NOMO-1 treated with dmso at 0.1 percent for 144 hours (cell line): Measurements from ENCODE around the gene CAPN11.
"Not testable (repeated sequence)": the region's sequence is repeated elsewhere in the genome, so short reads cannot be mapped to it uniquely, and the experiment has no call there.

Experiments
- DNase-seq: peaks from one replicate; lab custom pipeline; 2025; ENCODE audit not compliant: unreplicated experiment; lab: John Stamatoyannopoulos, UW

The CAPN11 gene

GRCh38 chr6:44179648-44180047, 21.0 kb downstream of the CAPN11 start:
- no peak for DNase-seq

DNA sequence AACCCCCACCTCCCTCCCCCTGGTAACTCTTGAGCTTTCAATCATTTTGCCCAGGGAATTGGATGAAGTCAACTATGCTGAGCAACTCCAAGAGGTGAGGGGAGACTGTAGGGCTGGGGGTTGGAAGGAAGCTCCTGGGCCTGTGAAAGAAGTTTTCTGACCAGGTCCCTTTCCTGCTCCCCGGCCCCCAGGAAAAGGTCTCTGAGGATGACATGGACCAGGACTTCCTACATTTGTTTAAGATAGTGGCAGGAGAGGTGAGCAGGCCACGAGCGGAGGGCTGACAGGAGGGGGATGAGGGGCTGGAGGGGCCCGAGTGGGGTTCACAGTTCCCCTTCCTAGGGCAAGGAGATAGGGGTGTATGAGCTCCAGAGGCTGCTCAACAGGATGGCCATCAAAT, 21.8 kb downstream of the CAPN11 start:
- no peak for DNase-seq

- DNase-seq: no peak
Observed at GRCh38 chr6:44180886-44181285, 22.3 kb downstream of the CAPN11 start.

- not testable (repeated sequence) for DNase-seq
Observed at GRCh38 chr6:44181784-44182183, 23.2 kb downstream of the CAPN11 start.

DNA sequence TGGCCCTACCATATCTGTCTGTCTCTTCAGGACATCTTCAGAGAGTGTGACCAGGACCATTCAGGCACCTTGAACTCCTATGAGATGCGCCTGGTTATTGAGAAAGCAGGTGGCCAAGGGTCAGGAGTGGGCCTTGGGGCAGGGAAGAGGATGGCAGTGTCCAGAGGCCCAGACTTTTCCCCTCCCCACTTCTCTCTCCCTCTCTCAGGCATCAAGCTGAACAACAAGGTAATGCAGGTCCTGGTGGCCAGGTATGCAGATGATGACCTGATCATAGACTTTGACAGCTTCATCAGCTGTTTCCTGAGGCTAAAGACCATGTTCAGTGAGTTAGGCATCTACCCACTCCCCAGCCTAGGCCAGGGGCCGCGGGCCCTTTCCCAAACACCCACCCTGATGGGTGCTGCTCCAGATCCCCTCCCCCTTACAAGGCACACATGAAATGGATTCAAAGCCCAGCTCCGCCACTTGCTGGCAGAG, 24.3 kb downstream of the CAPN11 start:
- DNase-seq: no peak

DNA sequence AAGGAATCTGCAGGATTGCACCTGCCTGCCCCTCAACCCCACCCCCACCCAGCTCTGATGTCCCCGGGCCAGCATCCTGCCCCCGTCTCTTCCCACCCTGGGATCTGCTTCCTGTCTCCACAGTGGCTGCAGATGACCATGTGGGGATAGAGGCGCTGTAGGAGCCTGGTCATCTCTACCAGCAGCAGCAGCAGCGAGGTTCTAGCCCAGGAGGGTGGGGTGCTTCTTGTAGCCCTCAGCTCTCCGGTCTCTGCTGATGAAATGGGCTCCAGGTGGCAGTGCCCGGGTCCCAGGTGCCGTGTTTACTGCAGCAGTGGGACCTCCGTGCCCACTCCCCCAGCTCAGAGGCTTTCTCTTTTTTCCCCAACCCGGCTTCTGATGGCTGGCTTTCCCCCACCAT, 25.2 kb downstream of the CAPN11 start:
- DNase-seq: no peak

DNA sequence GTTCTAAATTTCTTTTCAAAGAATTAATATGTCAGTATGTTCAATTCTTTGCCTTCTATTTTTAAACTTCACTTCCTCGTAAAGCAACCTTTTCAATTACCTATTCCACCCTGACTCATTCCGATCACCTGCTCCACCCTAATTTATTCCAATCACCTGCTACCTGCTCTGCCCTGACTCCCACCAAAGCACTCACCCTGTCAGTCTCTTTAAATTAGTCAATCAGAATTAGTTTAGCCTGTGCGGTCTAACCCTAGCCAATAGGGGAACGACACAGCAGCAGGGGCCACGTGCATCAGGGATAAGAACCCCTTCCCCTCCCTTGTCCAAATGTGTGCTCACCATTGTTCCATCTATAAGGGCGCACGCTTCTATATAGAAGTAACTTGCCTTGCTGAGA, 26.7 kb downstream of the CAPN11 start:
- DNase-seq: not testable (repeated sequence)

GRCh38 chr6:44185953-44186634, 27.5 kb downstream of the CAPN11 start:
- no peak for DNase-seq

- no peak for DNase-seq
Observed at GRCh38 chr6:44186635-44187025, 28.0 kb downstream of the CAPN11 start.

- DNase-seq: no peak
Observed at GRCh38 chr6:44188819-44189218, 30.2 kb downstream of the CAPN11 start.

DNA sequence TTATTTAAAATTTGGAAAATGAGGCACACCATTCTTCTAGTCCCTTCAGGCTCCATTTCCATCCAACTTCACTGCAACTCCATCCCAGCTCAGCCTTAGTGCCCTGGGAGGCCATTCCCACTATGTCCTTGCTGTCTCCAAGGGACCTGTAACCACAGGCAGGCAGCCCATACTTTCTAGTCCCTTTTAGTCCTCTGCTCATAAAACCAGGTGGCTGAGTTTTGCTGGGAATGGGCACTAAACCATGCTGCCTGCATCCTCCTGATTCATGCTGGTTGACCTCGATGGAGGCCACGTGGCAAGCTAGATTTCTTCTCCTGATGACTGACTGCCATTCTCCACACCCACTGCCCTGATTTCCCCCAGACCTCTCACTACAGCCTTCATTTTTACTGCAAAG, 30.6 kb downstream of the CAPN11 start:
- DNase-seq: no peak

DNA sequence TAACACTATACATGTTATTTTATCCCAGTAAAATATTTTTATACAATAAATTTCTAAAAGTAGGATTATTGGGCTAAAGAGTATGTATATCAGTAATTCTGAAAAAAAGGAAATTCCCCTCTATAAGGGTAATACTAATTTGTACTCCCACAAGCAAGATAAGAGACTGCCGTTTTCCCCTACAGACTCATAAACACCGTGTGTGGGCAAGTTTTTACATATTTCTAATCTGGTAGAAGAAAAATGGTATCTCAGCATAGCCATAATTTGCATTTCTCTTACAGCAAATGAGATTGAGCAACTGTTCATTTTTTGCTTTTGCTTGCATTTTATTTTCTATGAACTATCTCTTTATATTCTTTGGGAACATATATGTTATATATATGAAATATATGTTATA, 32.1 kb downstream of the CAPN11 start:
- no peak for DNase-seq

GRCh38 chr6:44192428-44193041, 33.9 kb downstream of the CAPN11 start:
- DNase-seq: no peak

DNA sequence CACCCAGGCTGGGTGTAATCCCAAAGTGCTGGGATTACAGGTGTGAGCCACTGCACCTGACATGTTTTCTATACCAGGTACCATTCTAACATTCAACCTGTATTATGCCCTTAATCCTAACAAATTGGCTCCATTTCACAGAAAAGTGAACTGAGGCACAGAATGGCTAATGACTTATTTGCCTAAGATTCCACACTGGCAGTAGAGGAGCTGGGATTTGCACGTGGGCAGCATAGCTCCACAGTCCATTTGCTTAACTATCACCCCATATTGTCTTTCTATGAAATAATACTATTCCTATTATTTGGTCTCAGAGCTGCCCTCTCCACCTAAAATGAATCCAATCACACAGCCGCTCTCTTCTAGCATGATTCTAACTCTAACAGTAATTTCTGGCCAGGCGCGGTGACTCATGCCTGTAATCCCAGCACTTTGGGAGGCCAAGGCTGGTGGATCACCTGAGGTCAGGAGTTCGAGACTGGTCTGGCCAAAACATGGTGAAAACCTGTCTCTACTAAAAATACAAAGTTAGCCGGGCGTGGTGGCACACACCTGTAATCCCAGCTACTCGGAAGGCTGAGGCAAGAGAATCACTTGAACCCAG, 34.8 kb downstream of the CAPN11 start:
- DNase-seq: no peak

- no peak for DNase-seq
Observed at GRCh38 chr6:44194326-44194725, 35.7 kb downstream of the CAPN11 start.

DNA sequence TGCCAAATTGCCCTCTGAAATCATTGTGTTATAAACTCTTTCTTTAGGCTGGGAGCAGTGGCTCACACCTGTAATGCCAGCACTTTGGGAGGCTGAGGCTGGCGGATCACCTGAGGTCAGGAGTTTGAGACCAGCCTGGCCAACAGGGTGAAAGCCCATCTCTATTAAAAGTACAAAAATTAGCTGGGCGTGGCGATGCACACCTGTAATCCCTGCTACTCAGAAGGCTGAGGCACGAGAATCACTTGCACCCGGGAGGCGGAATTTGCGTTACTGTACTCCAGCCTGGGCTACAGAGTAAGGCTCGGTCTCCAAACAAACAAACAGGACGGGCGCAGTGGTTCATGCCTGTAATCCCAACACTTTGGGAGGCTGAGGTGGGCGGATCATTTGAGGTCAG, 37.7 kb downstream of the CAPN11 start:
- DNase-seq: not testable (repeated sequence)

- no peak for DNase-seq
Observed at GRCh38 chr6:44198684-44199083, 40.1 kb downstream of the CAPN11 start.

DNA sequence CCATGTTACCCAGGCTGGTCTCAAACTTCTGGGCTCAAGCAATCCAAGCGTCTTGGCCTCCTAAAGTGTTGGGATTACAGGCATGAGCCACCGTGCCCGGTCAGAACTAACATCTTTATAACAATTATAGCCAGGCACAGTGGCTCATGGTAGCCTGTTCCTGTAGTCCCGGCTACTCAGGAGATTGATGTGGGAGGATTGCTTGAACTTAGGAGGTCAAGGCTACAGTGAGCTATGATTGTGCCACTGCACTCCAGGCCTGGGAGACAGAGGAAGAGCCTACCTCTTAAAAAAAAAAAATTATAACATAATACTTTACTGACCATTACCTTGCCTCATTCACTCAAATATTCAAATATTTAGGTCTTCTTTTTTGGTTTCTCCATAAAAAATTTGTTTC, 41.3 kb downstream of the CAPN11 start:
- DNase-seq: no peak

DNA sequence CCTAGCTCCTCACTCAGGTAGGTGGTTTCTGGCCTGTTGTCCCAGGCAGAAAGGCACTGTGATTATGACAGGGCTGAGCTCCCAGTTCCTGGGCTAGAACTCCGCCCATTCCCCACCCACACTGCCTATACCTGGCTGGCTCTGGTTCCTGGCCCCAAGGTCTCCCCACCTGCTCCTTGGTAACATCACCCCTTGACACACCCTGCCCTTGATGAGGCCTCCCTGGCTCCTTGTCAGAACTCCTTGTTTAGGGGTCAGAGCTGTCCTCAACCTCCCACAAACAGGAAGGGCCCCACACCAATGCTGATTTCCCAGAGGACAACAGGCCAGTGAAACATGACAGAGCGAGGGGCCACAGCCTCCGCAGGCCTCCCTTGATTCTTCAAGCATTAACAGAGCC, 42.6 kb downstream of the CAPN11 start:
- DNase-seq: no peak

- no peak for DNase-seq
Observed at GRCh38 chr6:44201638-44202303, 43.2 kb downstream of the CAPN11 start.

- DNase-seq: no peak
Observed at GRCh38 chr6:44202332-44202971, 43.8 kb downstream of the CAPN11 start.
